ENCODE data around the gene SCMH1.

DNA sequence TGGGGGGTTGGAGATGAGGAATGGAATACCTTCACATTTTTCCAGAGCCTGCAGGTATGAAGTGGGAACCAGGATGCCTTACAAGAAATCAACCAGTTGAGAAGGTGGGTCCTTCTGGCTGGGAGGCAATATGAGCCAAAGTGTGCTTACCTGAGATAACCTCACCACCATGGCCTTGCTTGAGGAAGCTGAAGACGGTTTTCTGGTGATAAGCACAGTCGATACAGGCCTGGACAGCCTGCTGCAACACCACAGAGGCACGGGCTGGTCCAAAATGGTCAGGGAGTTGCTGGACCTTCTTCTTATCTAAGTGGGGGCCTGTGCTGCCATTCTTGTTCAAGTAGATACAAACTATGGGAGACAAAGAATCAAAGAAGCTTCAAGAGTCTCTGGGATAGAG lies 193.6 kb downstream of the SCMH1 start:
- TF ChIP-seq, protein P1, sequence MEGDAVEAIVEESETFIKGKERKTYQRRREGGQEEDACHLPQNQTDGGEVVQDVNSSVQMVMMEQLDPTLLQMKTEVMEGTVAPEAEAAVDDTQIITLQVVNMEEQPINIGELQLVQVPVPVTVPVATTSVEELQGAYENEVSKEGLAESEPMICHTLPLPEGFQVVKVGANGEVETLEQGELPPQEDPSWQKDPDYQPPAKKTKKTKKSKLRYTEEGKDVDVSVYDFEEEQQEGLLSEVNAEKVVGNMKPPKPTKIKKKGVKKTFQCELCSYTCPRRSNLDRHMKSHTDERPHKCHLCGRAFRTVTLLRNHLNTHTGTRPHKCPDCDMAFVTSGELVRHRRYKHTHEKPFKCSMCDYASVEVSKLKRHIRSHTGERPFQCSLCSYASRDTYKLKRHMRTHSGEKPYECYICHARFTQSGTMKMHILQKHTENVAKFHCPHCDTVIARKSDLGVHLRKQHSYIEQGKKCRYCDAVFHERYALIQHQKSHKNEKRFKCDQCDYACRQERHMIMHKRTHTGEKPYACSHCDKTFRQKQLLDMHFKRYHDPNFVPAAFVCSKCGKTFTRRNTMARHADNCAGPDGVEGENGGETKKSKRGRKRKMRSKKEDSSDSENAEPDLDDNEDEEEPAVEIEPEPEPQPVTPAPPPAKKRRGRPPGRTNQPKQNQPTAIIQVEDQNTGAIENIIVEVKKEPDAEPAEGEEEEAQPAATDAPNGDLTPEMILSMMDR (IDR thresholded peaks at IDR 0.05): no peak
- TF ChIP-seq POLR2AphosphoS5 (IDR thresholded peaks at IDR 0.05; ENCODE audit: low read depth, low read length) (no peak), RCOR1 (IDR thresholded peaks at IDR 0.05; ENCODE audit: low read length) (no peak), EP300 (IDR thresholded peaks at IDR 0.05; ENCODE audit: borderline replicate concordance in 1 of 2, low read depth in 1 of 2, low read length in 1 of 2) (no peak), ELF1 (IDR thresholded peaks at IDR 0.05) (no peak), CHD2 (IDR thresholded peaks at IDR 0.05; ENCODE audit: low read length, partially characterized antibody) (no peak), TAF1 (IDR thresholded peaks at IDR 0.05; ENCODE audit: borderline replicate concordance, low read depth, low read length) (no peak)
- TF ChIP-seq, protein P2, sequence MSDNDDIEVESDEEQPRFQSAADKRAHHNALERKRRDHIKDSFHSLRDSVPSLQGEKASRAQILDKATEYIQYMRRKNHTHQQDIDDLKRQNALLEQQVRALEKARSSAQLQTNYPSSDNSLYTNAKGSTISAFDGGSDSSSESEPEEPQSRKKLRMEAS (IDR thresholded peaks at IDR 0.05; ENCODE audit: low read depth): no peak
- TF ChIP-seq, protein P3, sequence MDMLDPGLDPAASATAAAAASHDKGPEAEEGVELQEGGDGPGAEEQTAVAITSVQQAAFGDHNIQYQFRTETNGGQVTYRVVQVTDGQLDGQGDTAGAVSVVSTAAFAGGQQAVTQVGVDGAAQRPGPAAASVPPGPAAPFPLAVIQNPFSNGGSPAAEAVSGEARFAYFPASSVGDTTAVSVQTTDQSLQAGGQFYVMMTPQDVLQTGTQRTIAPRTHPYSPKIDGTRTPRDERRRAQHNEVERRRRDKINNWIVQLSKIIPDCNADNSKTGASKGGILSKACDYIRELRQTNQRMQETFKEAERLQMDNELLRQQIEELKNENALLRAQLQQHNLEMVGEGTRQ (IDR thresholded peaks at IDR 0.05; ENCODE audit: borderline replicate concordance, low read depth, low read length): no peak

Data from SK-N-SH (cell line).